GM12878 (cell line): ENCODE data around the gene ACHE. TPM values are rescaled to one million over a fixed set of nuclear protein-coding genes. Genes with fewer than 3 reads are reported as not detected.

ENCODE experiments used
- ATAC-seq: fragments of 200-7000 bp; cut with Tn5 transposase; 3 replicates; pipeline ENCODE4 v1.9.1; 2020; ENCODE audit warnings: mild to moderate bottlenecking, moderate library complexity
- BruUV-seq: library from RNA; stranded (reverse); fragments of 400-500 nt; replicated peaks from 2 replicates; lab custom pipeline; 2021; lab: Mats Ljungman, UMichigan
- CTCF ChIA-PET: fragments of 300-600 bp; sonication (Branson Sonifier 250); formaldehyde crosslinking; extraction: SDS; loops from one replicate; lab custom pipeline; 2021; ENCODE audit warnings: inconsistent platforms; lab: Yijun Ruan, JAX
- POLR2A ChIA-PET: fragments of 350-600 bp; formaldehyde crosslinking; extraction: SDS; loops from one replicate; lab custom pipeline; 2021; ENCODE audit warnings: inconsistent platforms; lab: Charles Lee
- RAD21 ChIA-PET: fragments of 300-600 bp; sonication (Branson Sonifier 250); formaldehyde crosslinking; loops from one replicate; lab custom pipeline; 2023; ENCODE audit warnings: antibody characterized with exemption; ENCODE audit not compliant: unreplicated experiment; lab: Charles Lee
- SMC1A ChIA-PET: fragments of 300-600 bp; sonication (Branson Sonifier 250); formaldehyde crosslinking; loops from one replicate; lab custom pipeline; 2023; ENCODE audit not compliant: unreplicated experiment, uncharacterized antibody; lab: Charles Lee
- DNase-seq: peaks from one replicate; pipeline ENCODE4 v3.0.0-alpha.2; 2011; ENCODE audit warnings: low read depth, low spot score
- FAIRE-seq: peaks from 3 replicates; lab custom pipeline; 2011; peaks lifted over from hg19 to GRCh38; lab: Jason Lieb, UNC
- H2AFZ ChIP-seq: 2 replicates; pipeline ENCODE4 v1.6.0; 2011; ENCODE audit warnings: low read depth, low read length, control low read depth; ENCODE audit not compliant: control insufficient read depth
- H3K27ac ChIP-seq: 2 replicates; pipeline ENCODE4 v1.5.1; 2011; ENCODE audit warnings: control low read depth; ENCODE audit not compliant: control insufficient read depth, insufficient read depth
- H3K27me3 ChIP-seq, 2 experiments: replicated peaks in 1 of 2; 2 replicates each; pipeline versions ENCODE4 v1.6.0 to v1.6.1; 2011; ENCODE audit warnings: low read length in 1 of 2; ENCODE audit not compliant: control insufficient read depth in 2 of 2, insufficient read depth in 2 of 2
- H3K36me3 ChIP-seq, 2 experiments: 2 replicates each; pipeline ENCODE4 v1.5.1; 2011; ENCODE audit warnings: low read length in 1 of 2; ENCODE audit not compliant: control insufficient read depth in 2 of 2, insufficient read depth in 2 of 2
- H3K4me1 ChIP-seq: 2 replicates; pipeline ENCODE4 v1.6.1; 2011; ENCODE audit warnings: mild to moderate bottlenecking, low read length, moderate library complexity, mixed read lengths; ENCODE audit not compliant: control insufficient read depth, insufficient read depth
- H3K4me2 ChIP-seq: 2 replicates; pipeline ENCODE4 v1.6.0; 2011; ENCODE audit warnings: control low read depth; ENCODE audit not compliant: control insufficient read depth, insufficient read depth
- H3K4me3 ChIP-seq: fragments of 200-600 bp; sonication (generic); 2 replicates; pipeline ENCODE4 v1.5.1; 2016
- H3K79me2 ChIP-seq: 2 replicates; pipeline ENCODE4 v1.6.0; 2011; ENCODE audit warnings: low read length; ENCODE audit not compliant: control insufficient read depth, insufficient read depth
- H3K9ac ChIP-seq: 2 replicates; pipeline ENCODE4 v1.8.0; 2011; ENCODE audit warnings: low read length, control low read depth, mixed read lengths; ENCODE audit not compliant: control insufficient read depth, insufficient read depth
- H3K9me3 ChIP-seq: replicated peaks from 3 replicates; pipeline ENCODE4 v1.5.1; 2011; ENCODE audit warnings: mild to moderate bottlenecking, low read length; ENCODE audit not compliant: control insufficient read depth, insufficient read depth
- H4K20me1 ChIP-seq: 2 replicates; pipeline ENCODE4 v1.6.0; 2011; ENCODE audit not compliant: control insufficient read depth, insufficient read depth
- BMI1 ChIP-seq: fragments of 450-650 bp; IDR thresholded peaks from 2 replicates; pipeline ENCODE4 v1.6.1; 2016; ENCODE audit warnings: mild to moderate bottlenecking, moderate library complexity, borderline replicate concordance
- ESRRA ChIP-seq: IDR thresholded peaks from 2 replicates; pipeline ENCODE4 v1.6.1; 2012; ENCODE audit warnings: mild to moderate bottlenecking, low read length, improper control_type of control experiment
- GATAD2B ChIP-seq: fragments of 450-650 bp; conservative IDR thresholded peaks from 2 replicates; pipeline ENCODE4 v1.6.1; 2017; ENCODE audit warnings: low read depth, mild to moderate bottlenecking, moderate library complexity
- HDGF ChIP-seq: fragments of 450-650 bp; IDR thresholded peaks from 2 replicates; pipeline ENCODE4 v1.6.1; 2016; ENCODE audit warnings: antibody characterized with exemption
- IKZF2 ChIP-seq, 2 experiments: fragments of 450-650 bp; IDR thresholded peaks; 2 replicates each; pipeline ENCODE4 v1.6.1; 2017; ENCODE audit warnings: mild to moderate bottlenecking in 2 of 2, moderate library complexity in 2 of 2
- NR2C2 ChIP-seq: IDR thresholded peaks from 2 replicates; pipeline ENCODE4 v1.6.1; 2011; ENCODE audit warnings: borderline replicate concordance, low read depth; ENCODE audit not compliant: control insufficient read depth, insufficient read length
- NRF1 ChIP-seq: conservative IDR thresholded peaks from 2 replicates; pipeline ENCODE4 v1.6.1; 2011; ENCODE audit warnings: mild to moderate bottlenecking, low read depth, low read length, improper control_type of control experiment
- RB1 ChIP-seq: fragments of 450-650 bp; formaldehyde crosslinking; IDR thresholded peaks from 2 replicates; pipeline ENCODE4 v1.6.1; 2017; ENCODE audit warnings: mild to moderate bottlenecking, borderline replicate concordance
- SREBF1 ChIP-seq: IDR thresholded peaks from 2 replicates; pipeline ENCODE4 v1.6.1; 2012; ENCODE audit warnings: mild to moderate bottlenecking, low read length
- WRNIP1 ChIP-seq: IDR thresholded peaks from 2 replicates; pipeline ENCODE4 v1.6.1; 2011; ENCODE audit warnings: low read depth, low read length, improper control_type of control experiment, borderline replicate concordance
- ZNF274 ChIP-seq: IDR thresholded peaks from one replicate; pipeline ENCODE4 v1.8.0; 2011; ENCODE audit not compliant: insufficient read length, insufficient read depth
- ZSCAN29 ChIP-seq: fragments of 450-650 bp; IDR thresholded peaks from 2 replicates; pipeline ENCODE4 v1.6.1; 2017; ENCODE audit warnings: mild to moderate bottlenecking, moderate library complexity
- WGBS: methylation state at CpG from one replicate; pipeline ENCODE4 v1.1.6; 2016; ENCODE audit warnings: low lambda C conversion rate; ENCODE audit not compliant: insufficient replicate concordance, insufficient coverage; ENCODE audit errors: missing lambda C conversion rate; 5-methylcytosine and 5-hydroxymethylcytosine counted together
- in situ Hi-C: fragments of 300-500 bp; cut with MboI; formaldehyde crosslinking; loops from 9 replicates; pipeline ENCODE4 v1.14.3; 2018; ENCODE audit warnings: mixed read lengths
- intact Hi-C: fragments of 100-400 bp; cut with micrococcal nuclease; formaldehyde crosslinking; loops from one replicate; pipeline ENCODE4 v1.14.2; 2022; ENCODE audit not compliant: unreplicated experiment
- polyA plus RNA-seq, 11 experiments: library from polyadenylated mRNA; depleted of rRNA in 4 of 11; unstranded in 6 of 11; stranded (reverse) in 5 of 11; fragments of >200 nt; fragmentation: Nextera tagmentation in 4 of 11; fragmentation: Illumina TruSeq in 1 of 11; extraction: Ambion mirVana in 4 of 11; extraction: Trizol in 1 of 11; gene quantifications; 1 replicate in 1 of 11; 2 replicates in 10 of 11; pipeline versions ENCODE4 v1.2.1 to v1.2.3, GENCODE V29; 2011 to 2016; ENCODE audit warnings: inconsistent platforms in 2 of 11, missing spikeins in 2 of 11, low read depth in 1 of 11
- total RNA-seq, 4 experiments: library from RNA; depleted of rRNA in 3 of 4; stranded (reverse); fragments of >200 nt in 3 of 4; fragmentation: Illumina TruSeq in 1 of 4; extraction: Trizol in 1 of 4; gene quantifications; 2 replicates each; pipeline versions ENCODE4 v1.2.1 to v1.2.3, GENCODE V29; 2013 to 2021
- TF ChIP-seq, protein P1 (sequence below): IDR thresholded peaks from 2 replicates; pipeline ENCODE4 v1.6.1; 2011; ENCODE audit warnings: low read depth, mild to moderate bottlenecking, low read length, moderate library complexity, borderline replicate concordance; ENCODE audit errors: extremely low read depth
- TF ChIP-seq, protein P2 (sequence below): fragments of 450-650 bp; IDR thresholded peaks from 2 replicates; pipeline ENCODE4 v1.6.1; 2017; ENCODE audit warnings: mild to moderate bottlenecking, low read depth, inconsistent platforms; ENCODE audit not compliant: poor library complexity, severe bottlenecking
- TF ChIP-seq, protein P3 (sequence below): fragments of 450-650 bp; IDR thresholded peaks from 2 replicates; pipeline ENCODE4 v1.6.1; 2016; ENCODE audit warnings: mild to moderate bottlenecking
- TF ChIP-seq, protein P4 (sequence below): IDR thresholded peaks from 2 replicates; pipeline ENCODE4 v1.6.1; 2012; ENCODE audit warnings: low read depth, low read length, improper control_type of control experiment
- TF ChIP-seq, protein P5 (sequence below): fragments of 450-650 bp; formaldehyde crosslinking; IDR thresholded peaks from 2 replicates; pipeline ENCODE4 v1.4.0; 2022; ENCODE audit warnings: mild to moderate bottlenecking, moderate library complexity

The ACHE gene
- total and polyA plus RNA-seq, 10 of the 15 experiments (the other 5 are each of a cell fraction or from before 2014, with no cell fraction given): 0.07 to 5.1 (median 2.3) TPM; not detected in 1

DNA sequence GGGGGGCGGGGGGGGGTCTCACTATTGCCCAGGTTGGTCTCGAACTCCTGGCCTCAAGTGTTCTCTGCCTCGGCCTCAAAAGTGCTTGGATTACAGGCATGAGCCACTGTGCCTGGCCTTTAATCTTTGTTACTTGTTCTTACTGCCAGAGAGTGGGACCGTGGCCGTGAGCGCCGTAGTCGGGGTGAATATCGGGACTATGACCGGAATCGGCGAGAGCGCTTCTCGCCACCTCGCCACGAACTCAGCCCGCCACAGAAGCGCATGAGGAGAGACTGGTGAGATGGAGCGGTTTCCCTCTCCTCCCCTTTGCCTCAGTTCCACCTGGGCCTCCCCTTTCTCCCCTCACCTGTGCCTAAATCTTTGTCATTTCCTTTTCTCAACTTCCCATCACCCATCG lies 14.6 kb downstream of the ACHE start:
- DNase-seq: no peak
- Histone ChIP-seq H4K20me1 (peaks cover 3% of the 10 kb centered on the region; the same call in 1 of the 2 replicates), H3K9me3 (no peaks in the 10 kb centered on the region), H3K36me3 (peaks cover 39 to 45% of the 10 kb centered on the region in 2 experiments), H3K9ac (no peak overlapping the region), H3K4me2 (no peak overlapping the region), H3K79me2 (peaks cover 48% of the 10 kb centered on the region), H2AFZ (no peak overlapping the region), H3K4me3 (no peak overlapping the region), H3K27ac (no peak overlapping the region), H3K4me1 (peaks cover 6% of the 10 kb centered on the region; the same call in 1 of the 2 replicates), H3K27me3 (no peaks in the 10 kb centered on the region)
- TF ChIP-seq IKZF2 (IDR thresholded peaks at IDR 0.05) (no peak), SREBF1 (no peak), NRF1 (no peak), NR2C2 (no peak), ESRRA (no peak), ZNF274 (no peak), GATAD2B (no peak), RB1 (no peak), WRNIP1 (no peak), ZSCAN29 (no peak), HDGF (no peak), BMI1 (no peak)
- TF ChIP-seq, protein P1, sequence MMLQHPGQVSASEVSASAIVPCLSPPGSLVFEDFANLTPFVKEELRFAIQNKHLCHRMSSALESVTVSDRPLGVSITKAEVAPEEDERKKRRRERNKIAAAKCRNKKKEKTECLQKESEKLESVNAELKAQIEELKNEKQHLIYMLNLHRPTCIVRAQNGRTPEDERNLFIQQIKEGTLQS: no peak
- TF ChIP-seq, protein P2, sequence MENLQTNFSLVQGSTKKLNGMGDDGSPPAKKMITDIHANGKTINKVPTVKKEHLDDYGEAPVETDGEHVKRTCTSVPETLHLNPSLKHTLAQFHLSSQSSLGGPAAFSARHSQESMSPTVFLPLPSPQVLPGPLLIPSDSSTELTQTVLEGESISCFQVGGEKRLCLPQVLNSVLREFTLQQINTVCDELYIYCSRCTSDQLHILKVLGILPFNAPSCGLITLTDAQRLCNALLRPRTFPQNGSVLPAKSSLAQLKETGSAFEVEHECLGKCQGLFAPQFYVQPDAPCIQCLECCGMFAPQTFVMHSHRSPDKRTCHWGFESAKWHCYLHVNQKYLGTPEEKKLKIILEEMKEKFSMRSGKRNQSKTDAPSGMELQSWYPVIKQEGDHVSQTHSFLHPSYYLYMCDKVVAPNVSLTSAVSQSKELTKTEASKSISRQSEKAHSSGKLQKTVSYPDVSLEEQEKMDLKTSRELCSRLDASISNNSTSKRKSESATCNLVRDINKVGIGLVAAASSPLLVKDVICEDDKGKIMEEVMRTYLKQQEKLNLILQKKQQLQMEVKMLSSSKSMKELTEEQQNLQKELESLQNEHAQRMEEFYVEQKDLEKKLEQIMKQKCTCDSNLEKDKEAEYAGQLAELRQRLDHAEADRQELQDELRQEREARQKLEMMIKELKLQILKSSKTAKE: no peak
- TF ChIP-seq, protein P3, sequence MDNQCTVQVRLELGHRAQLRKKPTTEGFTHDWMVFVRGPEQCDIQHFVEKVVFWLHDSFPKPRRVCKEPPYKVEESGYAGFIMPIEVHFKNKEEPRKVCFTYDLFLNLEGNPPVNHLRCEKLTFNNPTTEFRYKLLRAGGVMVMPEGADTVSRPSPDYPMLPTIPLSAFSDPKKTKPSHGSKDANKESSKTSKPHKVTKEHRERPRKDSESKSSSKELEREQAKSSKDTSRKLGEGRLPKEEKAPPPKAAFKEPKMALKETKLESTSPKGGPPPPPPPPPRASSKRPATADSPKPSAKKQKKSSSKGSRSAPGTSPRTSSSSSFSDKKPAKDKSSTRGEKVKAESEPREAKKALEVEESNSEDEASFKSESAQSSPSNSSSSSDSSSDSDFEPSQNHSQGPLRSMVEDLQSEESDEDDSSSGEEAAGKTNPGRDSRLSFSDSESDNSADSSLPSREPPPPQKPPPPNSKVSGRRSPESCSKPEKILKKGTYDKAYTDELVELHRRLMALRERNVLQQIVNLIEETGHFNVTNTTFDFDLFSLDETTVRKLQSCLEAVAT: no peak
- TF ChIP-seq, protein P4, sequence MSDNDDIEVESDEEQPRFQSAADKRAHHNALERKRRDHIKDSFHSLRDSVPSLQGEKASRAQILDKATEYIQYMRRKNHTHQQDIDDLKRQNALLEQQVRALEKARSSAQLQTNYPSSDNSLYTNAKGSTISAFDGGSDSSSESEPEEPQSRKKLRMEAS: no peak
- TF ChIP-seq, protein P5, sequence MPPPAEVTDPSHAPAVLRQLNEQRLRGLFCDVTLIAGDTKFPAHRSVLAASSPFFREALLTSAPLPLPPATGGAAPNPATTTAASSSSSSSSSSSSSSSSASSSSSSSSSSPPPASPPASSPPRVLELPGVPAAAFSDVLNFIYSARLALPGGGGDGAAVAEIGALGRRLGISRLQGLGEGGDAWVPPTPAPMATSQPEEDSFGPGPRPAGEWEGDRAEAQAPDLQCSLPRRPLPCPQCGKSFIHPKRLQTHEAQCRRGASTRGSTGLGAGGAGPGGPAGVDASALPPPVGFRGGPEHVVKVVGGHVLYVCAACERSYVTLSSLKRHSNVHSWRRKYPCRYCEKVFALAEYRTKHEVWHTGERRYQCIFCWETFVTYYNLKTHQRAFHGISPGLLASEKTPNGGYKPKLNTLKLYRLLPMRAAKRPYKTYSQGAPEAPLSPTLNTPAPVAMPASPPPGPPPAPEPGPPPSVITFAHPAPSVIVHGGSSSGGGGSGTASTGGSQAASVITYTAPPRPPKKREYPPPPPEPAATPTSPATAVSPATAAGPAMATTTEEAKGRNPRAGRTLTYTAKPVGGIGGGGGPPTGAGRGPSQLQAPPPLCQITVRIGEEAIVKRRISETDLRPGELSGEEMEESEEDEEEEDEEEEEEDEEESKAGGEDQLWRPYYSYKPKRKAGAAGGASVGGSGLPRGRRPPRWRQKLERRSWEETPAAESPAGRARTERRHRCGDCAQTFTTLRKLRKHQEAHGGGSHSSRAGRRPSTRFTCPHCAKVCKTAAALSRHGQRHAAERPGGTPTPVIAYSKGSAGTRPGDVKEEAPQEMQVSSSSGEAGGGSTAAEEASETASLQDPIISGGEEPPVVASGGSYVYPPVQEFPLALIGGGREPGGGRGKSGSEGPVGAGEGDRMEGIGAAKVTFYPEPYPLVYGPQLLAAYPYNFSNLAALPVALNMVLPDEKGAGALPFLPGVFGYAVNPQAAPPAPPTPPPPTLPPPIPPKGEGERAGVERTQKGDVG (CRISPR knock-in tag): no peak
- ChIA-PET POLR2A (no interaction called here), SMC1A (no interaction called here), RAD21 (interaction anchor here (0.6 kb wide), 1 partner anchor 332 kb away, joined by 3 read pairs; no protein-coding TSS in a partner anchor), CTCF (no interaction called here)
- FAIRE-seq: no peak
- intact Hi-C loops (no loop called here), in situ Hi-C loops (no loop called here)
- WGBS: 96% methylated on average over 20 of the region's 20 CpGs
- no TSS peak for BruUV-seq
- ATAC-seq: no peak
